HT-29 (cell line): Measurements from ENCODE around the gene PRDM2. TPM values are rescaled to one million over a fixed set of nuclear protein-coding genes. Genes with fewer than 3 reads are reported as not detected.
"Not testable (repeated sequence)": the region's sequence is repeated elsewhere in the genome, so short reads cannot be mapped to it uniquely, and the experiment has no call there.

Source experiments
- DNase-seq: peaks from one replicate; pipeline ENCODE4 v3.0.0-alpha.2; 2015; ENCODE audit warnings: low spot score
- total RNA-seq: library from RNA; depleted of rRNA; stranded (reverse); fragments of >200 nt; shearing (Covaris generic); gene quantifications from 2 replicates; pipeline ENCODE4 v1.2.3, GENCODE V29; 2014

Gene PRDM2
- total RNA-seq, 1 experiment from 2014 or later, result 8.5 TPM

GRCh38 chr1:13700521-13701270 lies 708 bp downstream of the PRDM2 start:
- no peak for DNase-seq

- DNase-seq, result no peak
Observed at GRCh38 chr1:13701271-13701640, 1.3 kb downstream of the PRDM2 start.

- DNase-seq, result no peak
Observed at GRCh38 chr1:13702425-13703127, 2.6 kb downstream of the PRDM2 start.

- no peak for DNase-seq
Observed at GRCh38 chr1:13703128-13703513, 3.1 kb downstream of the PRDM2 start.

GRCh38 chr1:13703558-13704490 lies 3.8 kb downstream of the PRDM2 start:
- DNase-seq, result no peak

GRCh38 chr1:13706046-13706445 lies 6.1 kb downstream of the PRDM2 start:
- DNase-seq, result no peak

GRCh38 chr1:13707164-13707563 lies 7.2 kb downstream of the PRDM2 start:
- no peak for DNase-seq

- DNase-seq, result no peak
Observed at GRCh38 chr1:13708380-13708982, 8.5 kb downstream of the PRDM2 start.

- no peak for DNase-seq
Observed at GRCh38 chr1:13710086-13710485, 10.1 kb downstream of the PRDM2 start.

GRCh38 chr1:13714851-13715250 lies 14.9 kb downstream of the PRDM2 start:
- no peak for DNase-seq

- DNase-seq, result not testable (repeated sequence)
Observed at GRCh38 chr1:13715616-13716287, 15.8 kb downstream of the PRDM2 start.

GRCh38 chr1:13722808-13723360 lies 22.9 kb downstream of the PRDM2 start:
- DNase-seq, result no peak

GRCh38 chr1:13723810-13724209 lies 23.8 kb downstream of the PRDM2 start:
- no peak for DNase-seq

GRCh38 chr1:13725714-13726175 lies 25.8 kb downstream of the PRDM2 start:
- DNase-seq, result peak; percentile 61

- no peak for DNase-seq
Observed at GRCh38 chr1:13728091-13728715, 28.2 kb downstream of the PRDM2 start.

GRCh38 chr1:13730291-13730690 lies 30.3 kb downstream of the PRDM2 start:
- DNase-seq, result no peak

GRCh38 chr1:13730751-13731482 lies 30.9 kb downstream of the PRDM2 start:
- no peak for DNase-seq

- DNase-seq, result no peak
Observed at GRCh38 chr1:13731897-13732296, 31.9 kb downstream of the PRDM2 start.

- no peak for DNase-seq
Observed at GRCh38 chr1:13732971-13733667, 33.1 kb downstream of the PRDM2 start.
